ENCODE measurements around the gene PIPOX.
"Not testable (repeated sequence)": the region's sequence is repeated elsewhere in the genome, so short reads cannot be mapped to it uniquely, and the experiment has no call there.

Gene PIPOX

DNA sequence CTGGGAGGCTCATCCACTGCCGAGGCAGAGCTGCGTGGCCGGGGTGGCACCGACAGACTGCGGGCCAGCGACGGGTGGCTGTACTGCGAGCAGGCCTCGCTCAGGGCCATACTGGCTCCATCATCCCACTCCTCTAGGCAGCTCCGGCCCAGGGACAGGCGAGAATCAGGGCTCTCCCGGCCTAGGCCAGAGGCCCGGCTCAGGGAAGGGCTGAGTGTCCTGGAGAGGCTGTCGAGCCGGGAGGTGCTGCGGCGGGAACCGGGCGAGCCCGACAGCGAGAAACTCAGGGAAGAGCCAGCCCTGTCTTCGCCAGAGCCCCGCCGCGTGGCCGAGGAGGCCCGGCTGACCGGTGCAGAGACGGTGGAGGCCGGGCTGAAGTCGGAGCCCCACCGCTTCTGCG, 37.4 kb downstream of the PIPOX start:
- Histone ChIP-seq H3K4me1 (peaks cover 3% of the 10 kb centered on the region), H2AFZ (no peak overlapping the region), H3K27ac (no peak overlapping the region), H3K9ac (no peak overlapping the region), H3K4me2 (ENCODE audit: low read length) (no peak overlapping the region), H3K27me3 (ENCODE audit: control insufficient read depth, insufficient read depth, low read length) (no peaks in the 10 kb centered on the region), H3K9me3 (ENCODE audit: control insufficient read depth, low read length) (no peaks in the 10 kb centered on the region), H3K4me3 (ENCODE audit: low read depth, low read length) (no peak overlapping the region), H3K79me2 (no peaks in the 10 kb centered on the region), H3K36me3 (ENCODE audit: control insufficient read depth, insufficient read depth, low read length) (no peaks in the 10 kb centered on the region)
- TF ChIP-seq, protein P1, sequence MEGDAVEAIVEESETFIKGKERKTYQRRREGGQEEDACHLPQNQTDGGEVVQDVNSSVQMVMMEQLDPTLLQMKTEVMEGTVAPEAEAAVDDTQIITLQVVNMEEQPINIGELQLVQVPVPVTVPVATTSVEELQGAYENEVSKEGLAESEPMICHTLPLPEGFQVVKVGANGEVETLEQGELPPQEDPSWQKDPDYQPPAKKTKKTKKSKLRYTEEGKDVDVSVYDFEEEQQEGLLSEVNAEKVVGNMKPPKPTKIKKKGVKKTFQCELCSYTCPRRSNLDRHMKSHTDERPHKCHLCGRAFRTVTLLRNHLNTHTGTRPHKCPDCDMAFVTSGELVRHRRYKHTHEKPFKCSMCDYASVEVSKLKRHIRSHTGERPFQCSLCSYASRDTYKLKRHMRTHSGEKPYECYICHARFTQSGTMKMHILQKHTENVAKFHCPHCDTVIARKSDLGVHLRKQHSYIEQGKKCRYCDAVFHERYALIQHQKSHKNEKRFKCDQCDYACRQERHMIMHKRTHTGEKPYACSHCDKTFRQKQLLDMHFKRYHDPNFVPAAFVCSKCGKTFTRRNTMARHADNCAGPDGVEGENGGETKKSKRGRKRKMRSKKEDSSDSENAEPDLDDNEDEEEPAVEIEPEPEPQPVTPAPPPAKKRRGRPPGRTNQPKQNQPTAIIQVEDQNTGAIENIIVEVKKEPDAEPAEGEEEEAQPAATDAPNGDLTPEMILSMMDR (IDR thresholded peaks at IDR 0.05), result no peak

DNA sequence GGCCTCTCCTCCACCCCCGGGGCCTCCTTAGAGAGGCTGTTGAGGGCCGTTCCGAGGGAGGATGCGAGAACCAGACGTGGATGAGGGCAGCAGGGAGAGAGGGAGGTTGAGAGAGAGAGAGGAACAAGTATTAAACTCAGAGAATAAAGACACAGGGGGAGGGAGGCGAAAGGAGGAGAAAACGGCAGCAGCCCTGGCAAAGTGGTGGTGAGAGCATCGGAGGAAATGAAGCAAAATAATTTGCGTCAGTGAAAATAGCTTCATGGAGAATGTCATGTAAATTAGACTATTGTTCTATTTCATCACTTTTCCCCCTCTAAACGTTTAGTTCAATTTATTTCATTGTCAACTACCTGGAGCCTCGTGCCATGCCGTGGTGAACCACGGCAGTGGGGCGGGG, 38.0 kb downstream of the PIPOX start:
- no peak overlapping the region for H3K4me2 ChIP-seq (ENCODE audit: low read length)
- no peak overlapping the region for H3K27ac ChIP-seq
- no peak overlapping the region for H3K9ac ChIP-seq
- H3K36me3 ChIP-seq (ENCODE audit: control insufficient read depth, insufficient read depth, low read length), result no peaks in the 10 kb centered on the region
- no peaks in the 10 kb centered on the region for H3K79me2 ChIP-seq
- TF ChIP-seq, protein P1 (IDR thresholded peaks at IDR 0.05), result no peak
- no peak overlapping the region for H3K4me3 ChIP-seq (ENCODE audit: low read depth, low read length)
- H3K9me3 ChIP-seq (ENCODE audit: control insufficient read depth, low read length), result no peaks in the 10 kb centered on the region
- H3K27me3 ChIP-seq (ENCODE audit: control insufficient read depth, insufficient read depth, low read length), result no peaks in the 10 kb centered on the region
- no peak overlapping the region for H2AFZ ChIP-seq
- peaks cover 3% of the 10 kb centered on the region for H3K4me1 ChIP-seq

DNA sequence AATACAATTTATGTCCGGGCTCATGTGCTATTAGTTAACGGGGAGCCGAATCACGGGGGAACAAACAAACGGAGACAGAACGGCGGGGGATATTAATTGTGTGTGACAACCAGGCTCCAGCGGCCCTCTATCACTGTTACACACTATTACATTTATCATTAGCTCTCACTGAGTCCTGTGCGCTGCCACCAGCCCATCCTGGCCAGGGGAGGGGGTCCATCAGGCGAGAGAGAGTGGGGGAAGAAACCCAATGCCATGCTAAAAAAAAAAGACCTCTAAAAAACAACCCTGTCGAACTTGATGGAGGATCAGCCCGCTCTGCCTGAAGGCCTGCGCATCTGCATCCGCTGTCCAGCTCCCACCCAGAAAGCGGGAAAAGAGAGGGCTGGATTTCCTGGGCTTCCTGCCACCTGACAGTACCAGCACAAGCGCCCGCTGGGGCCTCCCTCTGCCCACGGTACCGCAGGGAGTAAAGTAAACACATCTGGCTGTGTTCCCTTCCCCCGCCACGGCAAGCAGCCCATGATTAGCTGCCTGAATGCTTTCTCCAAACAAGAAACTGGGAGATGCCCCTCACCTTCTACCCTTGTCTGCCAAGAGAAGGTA, 41.7 kb downstream of the PIPOX start:
- H3K4me3 ChIP-seq (ENCODE audit: low read depth, low read length), result no peak overlapping the region
- H3K4me1 ChIP-seq, result no peaks in the 10 kb centered on the region
- no peaks in the 10 kb centered on the region for H3K9me3 ChIP-seq (ENCODE audit: control insufficient read depth, low read length)
- no peak overlapping the region for H3K4me2 ChIP-seq (ENCODE audit: low read length)
- H3K79me2 ChIP-seq, result no peaks in the 10 kb centered on the region
- no peak overlapping the region for H3K27ac ChIP-seq
- TF ChIP-seq, protein P1 (IDR thresholded peaks at IDR 0.05), result no peak
- no peaks in the 10 kb centered on the region for H3K36me3 ChIP-seq (ENCODE audit: control insufficient read depth, insufficient read depth, low read length)
- H3K9ac ChIP-seq, result no peak overlapping the region
- no peaks in the 10 kb centered on the region for H3K27me3 ChIP-seq (ENCODE audit: control insufficient read depth, insufficient read depth, low read length)
- H2AFZ ChIP-seq, result no peak overlapping the region

DNA sequence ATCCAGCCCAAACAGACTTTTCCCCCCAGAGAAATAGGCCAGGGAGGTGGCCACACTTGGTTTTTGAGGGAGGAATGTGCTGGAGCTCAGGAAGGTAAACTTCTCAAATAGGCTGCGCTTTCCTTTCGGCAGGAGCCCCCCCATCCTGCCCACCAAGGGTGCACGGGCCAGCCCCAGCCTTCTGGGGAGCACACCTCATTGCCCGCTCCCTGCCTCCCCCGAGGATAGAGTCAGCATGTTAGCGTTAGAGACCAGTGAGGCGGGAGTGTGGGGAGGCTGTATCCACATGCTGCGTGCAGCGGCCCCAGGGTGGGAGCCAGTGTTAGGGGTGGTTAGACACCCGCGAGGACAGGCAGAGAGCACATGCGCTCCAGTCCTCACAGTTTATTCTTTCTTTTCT, 42.3 kb downstream of the PIPOX start:
- Histone ChIP-seq H3K4me3 (ENCODE audit: low read depth, low read length) (no peak overlapping the region), H3K27me3 (ENCODE audit: control insufficient read depth, insufficient read depth, low read length) (no peaks in the 10 kb centered on the region), H3K36me3 (ENCODE audit: control insufficient read depth, insufficient read depth, low read length) (no peaks in the 10 kb centered on the region), H3K4me2 (ENCODE audit: low read length) (no peak overlapping the region), H3K27ac (no peak overlapping the region), H3K9me3 (ENCODE audit: control insufficient read depth, low read length) (no peaks in the 10 kb centered on the region), H3K79me2 (no peaks in the 10 kb centered on the region), H3K4me1 (no peaks in the 10 kb centered on the region), H3K9ac (no peak overlapping the region), H2AFZ (no peak overlapping the region)
- TF ChIP-seq, protein P1 (IDR thresholded peaks at IDR 0.05), result no peak

DNA sequence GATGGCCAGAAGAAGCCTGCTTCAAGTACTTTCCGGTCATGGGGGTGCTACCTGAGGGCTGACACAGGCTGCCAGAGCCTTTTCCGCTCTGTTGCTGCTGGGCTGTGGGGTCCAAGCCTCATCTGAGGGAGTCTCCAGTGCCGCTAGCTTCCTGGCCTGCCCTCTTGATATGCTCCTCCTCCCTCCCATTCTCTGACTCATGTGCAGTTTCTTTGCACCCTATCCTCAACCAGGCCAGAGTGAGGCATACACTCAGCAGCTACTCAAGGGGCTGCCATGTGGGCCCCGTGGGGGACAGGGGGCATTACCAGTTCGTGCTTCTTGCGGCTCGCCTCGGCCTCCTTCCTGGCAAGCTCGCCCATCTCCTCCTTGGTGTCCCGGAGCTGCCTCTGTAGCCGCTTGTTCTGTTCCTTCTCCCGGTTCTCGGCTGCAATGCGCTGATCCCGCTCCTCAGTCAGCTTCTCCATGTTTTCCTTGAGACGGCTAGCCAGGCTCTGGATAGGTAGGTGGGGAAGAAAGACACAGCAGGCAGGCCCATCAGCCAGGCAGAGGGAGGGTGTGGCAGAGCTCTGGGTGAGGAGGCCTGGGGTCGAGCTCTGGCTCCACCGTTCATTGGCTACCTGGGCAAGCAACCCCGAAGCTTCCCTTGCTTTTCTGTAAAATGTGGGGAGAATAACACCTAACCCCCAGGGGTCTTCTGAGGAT, 43.8 kb downstream of the PIPOX start:
- H3K9ac ChIP-seq, result no peak overlapping the region
- no peak overlapping the region for H3K27ac ChIP-seq
- no peaks in the 10 kb centered on the region for H3K4me1 ChIP-seq
- H3K27me3 ChIP-seq (ENCODE audit: control insufficient read depth, insufficient read depth, low read length), result no peaks in the 10 kb centered on the region
- H3K36me3 ChIP-seq (ENCODE audit: control insufficient read depth, insufficient read depth, low read length), result no peaks in the 10 kb centered on the region
- no peak overlapping the region for H3K4me3 ChIP-seq (ENCODE audit: low read depth, low read length)
- no peaks in the 10 kb centered on the region for H3K9me3 ChIP-seq (ENCODE audit: control insufficient read depth, low read length)
- H3K79me2 ChIP-seq, result no peaks in the 10 kb centered on the region
- no peak overlapping the region for H2AFZ ChIP-seq
- TF ChIP-seq, protein P1 (IDR thresholded peaks at IDR 0.05), result no peak
- no peak overlapping the region for H3K4me2 ChIP-seq (ENCODE audit: low read length)

DNA sequence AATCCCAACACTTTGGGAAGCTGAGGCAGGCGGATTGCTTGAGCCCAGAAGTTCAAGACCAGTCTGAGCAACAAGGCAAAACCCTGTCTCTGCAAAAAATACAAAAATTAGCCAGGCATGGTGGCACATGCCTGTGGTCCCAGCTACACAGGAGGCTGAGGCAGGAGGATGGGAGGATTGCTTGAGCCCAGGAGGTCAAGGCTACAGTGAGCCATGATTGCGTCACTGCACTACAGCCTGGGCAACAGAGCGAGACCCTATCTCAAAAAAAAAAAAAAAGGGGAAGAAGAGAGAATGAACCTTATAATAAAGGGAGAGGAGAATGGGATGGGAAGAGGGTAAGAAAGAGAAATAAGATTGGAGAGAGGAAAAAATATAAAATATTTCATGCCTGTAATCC, 45.8 kb downstream of the PIPOX start:
- H3K27ac ChIP-seq; H3K4me2 ChIP-seq (ENCODE audit: low read length); H3K9me3 ChIP-seq (ENCODE audit: control insufficient read depth, low read length); H2AFZ ChIP-seq; H3K4me3 ChIP-seq (ENCODE audit: low read depth, low read length); H3K79me2 ChIP-seq; H3K9ac ChIP-seq; H3K27me3 ChIP-seq (ENCODE audit: control insufficient read depth, insufficient read depth, low read length); H3K36me3 ChIP-seq (ENCODE audit: control insufficient read depth, insufficient read depth, low read length); H3K4me1 ChIP-seq: not testable (repeated sequence)

Measured in parathyroid adenoma (tissue), 2 donors.